Right lung (tissue), 10 donors: Measurements from ENCODE around the gene MAPK12. TPM values are rescaled to one million over a fixed set of nuclear protein-coding genes. Genes with fewer than 3 reads are reported as not detected.

Experiments used
- DNase-seq, 2 donors: peaks; one replicate each; pipeline ENCODE4 v3.0.0-alpha.2; 2013
- long read RNA-seq, 8 donors: transcript quantifications; one replicate each; lab custom pipeline, GENCODE V29; 2026
- polyA plus RNA-seq, 5 donors: library from polyadenylated mRNA; unstranded; fragments of 120-200 nt; gene quantifications; one replicate each; pipeline versions ENCODE4 v1.2.1 to v1.2.3, GENCODE V29; 2013; ENCODE audit warnings: inconsistent platforms in 1 of 5, low replicate concordance in 1 of 5; ENCODE audit not compliant: insufficient read length in 5 of 5, insufficient read depth in 1 of 5

Gene MAPK12
- polyA plus RNA-seq, result 10 to 100 TPM; 12.7 to 31.8 (median 25.8) TPM
- long read RNA-seq, donor 1, partial matches to known transcripts, result 0 of 3 reads
- long read RNA-seq, donor 1, other reads (novel, unspliced or antisense), result 0 of 3 reads
- long read RNA-seq, donor 2, transcript MAPK12-201 (12 exons, 1,918 nt), result major isoform, 5 of 5 reads
- long read RNA-seq, donor 2, partial matches to known transcripts, result 0 of 5 reads
- long read RNA-seq, donor 2, other reads (novel, unspliced or antisense), result 0 of 5 reads
- long read RNA-seq, donor 3, partial matches to known transcripts, result 0 of 3 reads
- long read RNA-seq, donor 3, other reads (novel, unspliced or antisense), result 0 of 3 reads
- long read RNA-seq, donor 4, partial matches to known transcripts, result 5 of 5 reads
- long read RNA-seq, donor 4, other reads (novel, unspliced or antisense), result 0 of 5 reads
- long read RNA-seq, donor 5, transcript MAPK12-201 (12 exons, 1,918 nt), result major isoform, 7 of 7 reads
- long read RNA-seq, donor 5, partial matches to known transcripts, result 0 of 7 reads
- long read RNA-seq, donor 5, other reads (novel, unspliced or antisense), result 0 of 7 reads
- long read RNA-seq, donor 6, transcript MAPK12-201 (12 exons, 1,918 nt), result major isoform, 9 of 19 reads
- long read RNA-seq, donor 6, partial matches to known transcripts, result 10 of 19 reads
- long read RNA-seq, donor 6, other reads (novel, unspliced or antisense), result 0 of 19 reads
- long read RNA-seq, donor 7, partial matches to known transcripts, result 0 of 4 reads
- long read RNA-seq, donor 7, other reads (novel, unspliced or antisense), result 0 of 4 reads
- long read RNA-seq, donor 8, partial matches to known transcripts, result 0 of 3 reads
- long read RNA-seq, donor 8, other reads (novel, unspliced or antisense), result 0 of 3 reads

- DNase-seq, result no peak
Measured at GRCh38 chr22:50261615-50262459, at the start of gene MAPK12. MAPK12 (minus strand) TSS chr22:50261683; CDS start chr22:50261509, 174 bp downstream.

GRCh38 chr22:50310949-50311444 is 49.5 kb upstream of the MAPK12 start:
- no peak for DNase-seq

- DNase-seq, result no peak
Measured at GRCh38 chr22:50310031-50310722, 48.7 kb upstream of the MAPK12 start.

- no peak for DNase-seq
Measured at GRCh38 chr22:50309601-50309991, 48.1 kb upstream of the MAPK12 start.

- no peak for DNase-seq
Measured at GRCh38 chr22:50308986-50309600, 47.6 kb upstream of the MAPK12 start.

- no peak for DNase-seq
Measured at GRCh38 chr22:50308597-50308935, 47.1 kb upstream of the MAPK12 start.

GRCh38 chr22:50307890-50308596 is 46.6 kb upstream of the MAPK12 start:
- no peak for DNase-seq

- peak; percentile 88 to 90 for DNase-seq
Measured at GRCh38 chr22:50306753-50307749, 45.6 kb upstream of the MAPK12 start, which contains the start of gene PLXNB2. PLXNB2 (minus strand) TSS chr22:50307646; CDS start chr22:50290584, 17,062 bp downstream.

GRCh38 chr22:50305923-50306566 is 44.6 kb upstream of the MAPK12 start:
- peak; percentile 78 to 82 for DNase-seq

- DNase-seq, result no peak
Measured at GRCh38 chr22:50305393-50305922, 44.0 kb upstream of the MAPK12 start.

GRCh38 chr22:50304528-50305392 is 43.3 kb upstream of the MAPK12 start:
- no peak for DNase-seq

GRCh38 chr22:50303848-50304527 is 42.5 kb upstream of the MAPK12 start:
- no peak for DNase-seq

- DNase-seq, result no peak
Measured at GRCh38 chr22:50303515-50303847, 42.0 kb upstream of the MAPK12 start.

- no peak for DNase-seq
Measured at GRCh38 chr22:50302564-50302963, 41.1 kb upstream of the MAPK12 start.

- DNase-seq, result no peak
Measured at GRCh38 chr22:50302041-50302541, 40.6 kb upstream of the MAPK12 start.

- peak in 1 of 2 donors; percentile 53 for DNase-seq
Measured at GRCh38 chr22:50301581-50301991, 40.1 kb upstream of the MAPK12 start.
